Neutrophil (primary cell): Measurements from ENCODE around the gene LIPN.

ENCODE experiments used
- H3K27ac ChIP-seq: fragments of 200-600 bp; sonication (generic); 2 replicates; pipeline ENCODE4 v1.5.1; 2016; ENCODE audit warnings: mild to moderate bottlenecking, moderate library complexity
- H3K27me3 ChIP-seq: fragments of 200-600 bp; sonication (generic); 2 replicates; pipeline ENCODE4 v1.6.0; 2016; ENCODE audit warnings: mild to moderate bottlenecking
- H3K36me3 ChIP-seq: fragments of 200-600 bp; sonication (generic); 2 replicates; pipeline ENCODE4 v1.5.1; 2017
- H3K4me1 ChIP-seq, 2 experiments: fragments of 200-600 bp in 1 of 2; sonication (generic) in 1 of 2; 1 replicate in 1 of 2; 2 replicates in 1 of 2; pipeline versions ENCODE4 v1.5.1 to v1.6.1; 2013 to 2016; ENCODE audit warnings: low read depth in 1 of 2, low read length in 1 of 2, mild to moderate bottlenecking in 1 of 2, moderate library complexity in 1 of 2; ENCODE audit not compliant: control insufficient read depth in 1 of 2, insufficient read depth in 1 of 2
- H3K4me3 ChIP-seq, 2 experiments: fragments of 200-600 bp in 1 of 2; sonication (generic) in 1 of 2; 1 replicate in 1 of 2; 2 replicates in 1 of 2; pipeline ENCODE4 v1.5.1; 2013 to 2016; ENCODE audit warnings: low read depth in 1 of 2, low read length in 1 of 2, mild to moderate bottlenecking in 1 of 2, moderate library complexity in 1 of 2
- H3K9me3 ChIP-seq: fragments of 200-600 bp; sonication (generic); 2 replicates; pipeline ENCODE4 v1.5.1; 2016
- TF ChIP-seq, protein P1 (sequence below): fragments of 200-600 bp; sonication (generic); IDR thresholded peaks from 2 replicates; pipeline ENCODE4 v1.5.1; 2016; ENCODE audit warnings: antibody characterized with exemption

Gene LIPN

DNA sequence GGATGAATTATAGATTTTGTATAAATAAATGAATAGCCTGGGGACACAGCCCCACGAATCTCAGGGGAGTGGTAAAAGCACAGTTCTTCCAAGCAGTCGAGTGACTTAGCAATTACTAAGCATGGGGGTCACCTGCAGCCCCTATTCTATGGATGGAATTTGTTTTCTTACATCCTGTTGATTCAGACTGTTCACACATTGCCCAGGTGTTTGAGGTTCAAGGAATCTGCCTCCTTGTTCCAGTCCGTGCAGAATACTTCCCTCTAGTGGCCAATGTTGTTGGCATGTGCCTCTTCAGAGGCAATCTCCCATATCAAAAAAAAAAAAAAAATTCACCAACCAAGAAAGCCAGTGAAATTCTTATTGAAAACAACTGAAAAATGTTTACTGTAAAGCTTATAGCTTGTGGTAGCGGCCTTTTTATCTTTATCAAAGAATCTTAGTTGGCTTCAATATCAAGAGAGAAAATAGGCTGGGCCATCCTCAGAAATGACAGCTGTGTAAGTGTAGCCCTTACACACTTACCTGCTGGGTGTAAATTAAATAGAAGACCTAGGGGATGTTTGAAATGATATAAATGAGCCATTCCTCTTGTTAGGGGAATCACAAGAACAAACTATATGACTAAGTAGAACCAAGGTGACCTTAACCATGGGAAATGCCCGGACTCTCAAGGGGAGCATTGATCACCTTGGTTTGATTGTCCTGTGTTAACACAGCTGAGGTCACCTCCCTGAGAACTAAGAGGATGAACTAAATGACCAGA, 50.6 kb downstream of the LIPN start:
- no peak overlapping the region for H3K27ac ChIP-seq
- no peaks in the 10 kb centered on the region for H3K9me3 ChIP-seq
- H3K36me3 ChIP-seq, result no peaks in the 10 kb centered on the region
- no peak overlapping the region for H3K4me3 ChIP-seq
- no peaks in the 10 kb centered on the region for H3K27me3 ChIP-seq
- H3K4me1 ChIP-seq, result no peaks in the 10 kb centered on the region
- TF ChIP-seq, protein P1, sequence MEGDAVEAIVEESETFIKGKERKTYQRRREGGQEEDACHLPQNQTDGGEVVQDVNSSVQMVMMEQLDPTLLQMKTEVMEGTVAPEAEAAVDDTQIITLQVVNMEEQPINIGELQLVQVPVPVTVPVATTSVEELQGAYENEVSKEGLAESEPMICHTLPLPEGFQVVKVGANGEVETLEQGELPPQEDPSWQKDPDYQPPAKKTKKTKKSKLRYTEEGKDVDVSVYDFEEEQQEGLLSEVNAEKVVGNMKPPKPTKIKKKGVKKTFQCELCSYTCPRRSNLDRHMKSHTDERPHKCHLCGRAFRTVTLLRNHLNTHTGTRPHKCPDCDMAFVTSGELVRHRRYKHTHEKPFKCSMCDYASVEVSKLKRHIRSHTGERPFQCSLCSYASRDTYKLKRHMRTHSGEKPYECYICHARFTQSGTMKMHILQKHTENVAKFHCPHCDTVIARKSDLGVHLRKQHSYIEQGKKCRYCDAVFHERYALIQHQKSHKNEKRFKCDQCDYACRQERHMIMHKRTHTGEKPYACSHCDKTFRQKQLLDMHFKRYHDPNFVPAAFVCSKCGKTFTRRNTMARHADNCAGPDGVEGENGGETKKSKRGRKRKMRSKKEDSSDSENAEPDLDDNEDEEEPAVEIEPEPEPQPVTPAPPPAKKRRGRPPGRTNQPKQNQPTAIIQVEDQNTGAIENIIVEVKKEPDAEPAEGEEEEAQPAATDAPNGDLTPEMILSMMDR, result peak; percentile 31

DNA sequence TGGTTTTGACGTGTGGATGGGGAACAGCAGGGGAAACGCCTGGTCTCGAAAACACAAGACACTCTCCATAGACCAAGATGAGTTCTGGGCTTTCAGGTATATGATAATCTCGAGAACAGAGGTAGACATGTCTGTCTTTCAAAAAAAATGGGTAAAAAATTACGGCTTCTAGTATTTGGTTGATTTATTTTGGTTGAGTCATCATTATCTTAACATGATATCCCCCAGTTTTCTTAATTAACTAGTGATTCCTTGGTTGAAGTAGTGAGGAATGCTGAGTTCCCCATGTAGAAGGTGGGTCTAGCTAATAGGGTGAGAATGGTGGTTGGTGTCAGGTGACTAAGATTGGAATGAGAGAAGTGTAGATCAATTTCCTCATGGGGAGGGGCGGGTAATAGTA, 53.4 kb downstream of the LIPN start:
- Histone ChIP-seq H3K27me3 (no peaks in the 10 kb centered on the region), H3K4me1 (no peaks in the 10 kb centered on the region), H3K9me3 (no peaks in the 10 kb centered on the region), H3K36me3 (peaks cover 16% of the 10 kb centered on the region), H3K4me3 (no peak overlapping the region), H3K27ac (no peak overlapping the region)
- TF ChIP-seq, protein P1, result no peak

DNA sequence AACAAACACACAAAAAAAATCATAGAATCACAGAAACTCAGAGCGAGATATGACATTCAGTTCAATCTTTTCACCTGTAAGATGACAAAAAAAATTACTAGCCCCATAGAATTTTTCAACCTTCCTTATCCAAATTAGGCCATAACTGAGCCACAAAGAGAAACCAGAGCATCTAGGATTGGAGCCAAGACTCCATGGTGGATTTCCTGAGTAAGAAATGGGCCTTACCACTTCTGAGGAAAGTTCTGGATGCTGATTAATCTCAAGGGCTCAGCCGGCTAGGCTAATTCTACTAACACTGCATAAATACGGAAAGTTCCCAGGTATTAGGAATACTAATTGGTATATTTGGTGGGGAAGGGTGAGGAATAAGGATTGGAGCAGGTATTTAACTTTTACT, 59.5 kb downstream of the LIPN start:
- Histone ChIP-seq H3K4me1 (no peaks in the 10 kb centered on the region), H3K4me3 (no peak overlapping the region)
- TF ChIP-seq, protein P1, result no peak

DNA sequence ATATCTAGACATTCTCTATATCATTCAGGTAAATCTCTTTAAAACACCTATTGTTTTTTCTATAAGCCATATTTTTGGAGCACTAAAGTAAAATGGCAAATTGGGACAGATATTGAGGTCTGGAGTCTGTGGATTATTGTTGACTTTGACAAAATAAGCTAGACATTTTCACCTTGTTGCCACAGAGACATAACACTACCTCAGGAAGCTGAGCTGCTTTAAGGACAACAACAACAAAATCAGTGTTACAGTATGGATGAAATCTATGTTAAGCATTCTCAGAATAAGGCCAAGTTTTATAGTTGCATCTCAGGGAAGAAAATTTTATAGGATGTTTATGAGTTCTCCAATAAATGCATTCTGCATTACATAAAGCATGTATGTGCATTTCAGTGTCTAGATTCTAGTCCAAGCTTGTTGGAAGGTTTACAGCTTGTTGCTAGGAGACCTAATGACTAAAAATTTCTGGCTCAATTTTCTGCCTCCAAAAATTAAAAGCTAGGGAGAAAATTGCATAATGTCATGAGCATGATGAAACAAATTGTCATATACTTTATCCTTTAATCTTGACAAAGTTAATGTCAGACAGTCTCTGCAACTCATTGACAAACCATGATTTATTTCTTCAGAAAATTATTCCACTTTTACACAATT, 61.1 kb downstream of the LIPN start:
- no peaks in the 10 kb centered on the region for H3K9me3 ChIP-seq
- H3K4me3 ChIP-seq, result no peak overlapping the region
- H3K4me1 ChIP-seq, result no peaks in the 10 kb centered on the region
- H3K27me3 ChIP-seq, result no peaks in the 10 kb centered on the region
- H3K36me3 ChIP-seq, result peaks cover 82% of the 10 kb centered on the region
- H3K27ac ChIP-seq, result no peak overlapping the region
- TF ChIP-seq, protein P1, result no peak

More for the DNA sequence above, 59.5 kb downstream of the LIPN start:
- Histone ChIP-seq H3K9me3 (no peaks in the 10 kb centered on the region), H3K27me3 (no peaks in the 10 kb centered on the region), H3K36me3 (peaks cover 68% of the 10 kb centered on the region), H3K27ac (no peak overlapping the region)

DNA sequence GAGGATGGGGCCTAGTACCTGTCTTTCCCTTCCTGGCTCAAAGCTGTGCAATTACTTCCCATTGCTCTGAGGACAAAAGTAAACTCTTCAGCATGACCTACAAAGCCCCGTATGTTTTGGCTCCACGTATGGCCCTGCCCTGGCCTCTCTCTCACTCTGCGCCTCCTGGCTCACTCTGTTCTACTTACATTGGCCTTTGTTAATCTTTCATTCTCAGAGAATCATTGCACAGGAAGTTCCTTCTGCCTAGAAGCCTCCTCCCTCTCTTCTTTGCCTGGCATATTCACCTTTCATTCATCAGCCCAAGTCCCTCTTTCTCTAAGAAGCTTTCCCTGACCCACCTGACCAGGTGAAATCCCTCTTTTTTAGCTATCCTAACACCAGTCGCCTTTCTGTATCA, 66.6 kb downstream of the LIPN start:
- TF ChIP-seq, protein P1, result no peak
- Histone ChIP-seq H3K27ac (peak overlapping the region; percentile 10), H3K4me1 (no peaks in the 10 kb centered on the region), H3K9me3 (no peaks in the 10 kb centered on the region), H3K27me3 (no peaks in the 10 kb centered on the region), H3K36me3 (peaks cover 95% of the 10 kb centered on the region), H3K4me3 (no peak overlapping the region)
